GM12878 (cell line): ENCODE measurements around the gene COPE. TPM values are rescaled to one million over a fixed set of nuclear protein-coding genes. Genes with fewer than 3 reads are reported as not detected.

Experiments
- BRCA1 ChIP-seq: IDR thresholded peaks from 2 replicates; pipeline ENCODE4 v1.6.1; 2011; ENCODE audit warnings: low read depth, low read length, improper control_type of control experiment
- CEBPZ ChIP-seq: fragments of 150-350 bp; IDR thresholded peaks from 2 replicates; pipeline ENCODE4 v1.6.1; 2016; ENCODE audit warnings: low read depth, low read length
- CREM ChIP-seq: IDR thresholded peaks from 2 replicates; pipeline ENCODE4 v1.6.1; 2014; ENCODE audit warnings: antibody characterized with exemption, low read depth
- E2F4 ChIP-seq: IDR thresholded peaks from 2 replicates; pipeline ENCODE4 v1.6.1; 2012; ENCODE audit warnings: low read depth, low read length, improper control_type of control experiment
- ESRRA ChIP-seq: IDR thresholded peaks from 2 replicates; pipeline ENCODE4 v1.6.1; 2012; ENCODE audit warnings: mild to moderate bottlenecking, low read length, improper control_type of control experiment
- JUND ChIP-seq: IDR thresholded peaks from 2 replicates; pipeline ENCODE4 v1.6.1; 2012; ENCODE audit warnings: low read depth, mild to moderate bottlenecking, low read length, improper control_type of control experiment, moderate library complexity
- MAX ChIP-seq: IDR thresholded peaks from 2 replicates; pipeline ENCODE4 v1.6.1; 2012; ENCODE audit warnings: low read depth, low read length, improper control_type of control experiment
- MYB ChIP-seq: fragments of 150-350 bp; IDR thresholded peaks from 2 replicates; pipeline ENCODE4 v1.6.1; 2014; ENCODE audit warnings: mild to moderate bottlenecking, low read depth, low read length, borderline replicate concordance
- NR2F1 ChIP-seq: fragments of 450-650 bp; conservative IDR thresholded peaks from 2 replicates; pipeline ENCODE4 v1.6.1; 2017; ENCODE audit warnings: mild to moderate bottlenecking
- PAX5 ChIP-seq: IDR thresholded peaks from 2 replicates; pipeline ENCODE4 v1.6.1; 2011; ENCODE audit warnings: low read depth, low read length, borderline replicate concordance
- PKNOX1 ChIP-seq: fragments of 450-650 bp; IDR thresholded peaks from 2 replicates; pipeline ENCODE4 v1.6.1; 2016; ENCODE audit warnings: mild to moderate bottlenecking
- PML ChIP-seq: IDR thresholded peaks from 2 replicates; pipeline ENCODE4 v1.6.1; 2012; ENCODE audit warnings: low read length, inconsistent platforms
- YBX1 ChIP-seq: fragments of 450-650 bp; IDR thresholded peaks from 2 replicates; pipeline ENCODE4 v1.6.1; 2016; ENCODE audit warnings: antibody characterized with exemption
- ZBED1 ChIP-seq: IDR thresholded peaks from 2 replicates; pipeline ENCODE4 v1.6.1; 2016; ENCODE audit warnings: borderline replicate concordance
- ZBTB11 ChIP-seq: fragments of 450-650 bp; formaldehyde crosslinking; IDR thresholded peaks from 2 replicates; pipeline ENCODE4 v1.5.0; 2022; ENCODE audit warnings: mild to moderate bottlenecking, missing genetic modification characterization
- ZNF384 ChIP-seq: IDR thresholded peaks from 2 replicates; pipeline ENCODE4 v1.6.1; 2012; ENCODE audit warnings: low read depth, mild to moderate bottlenecking, low read length, improper control_type of control experiment, borderline replicate concordance
- ZSCAN29 ChIP-seq: fragments of 450-650 bp; IDR thresholded peaks from 2 replicates; pipeline ENCODE4 v1.6.1; 2017; ENCODE audit warnings: mild to moderate bottlenecking, moderate library complexity
- polyA plus RNA-seq, 11 experiments: library from polyadenylated mRNA; depleted of rRNA in 4 of 11; unstranded in 6 of 11; stranded (reverse) in 5 of 11; fragments of >200 nt; fragmentation: Nextera tagmentation in 4 of 11; fragmentation: Illumina TruSeq in 1 of 11; extraction: Ambion mirVana in 4 of 11; extraction: Trizol in 1 of 11; gene quantifications; 1 replicate in 1 of 11; 2 replicates in 10 of 11; pipeline versions ENCODE4 v1.2.1 to v1.2.3, GENCODE V29; 2011 to 2016; ENCODE audit warnings: inconsistent platforms in 2 of 11, missing spikeins in 2 of 11, low read depth in 1 of 11
- total RNA-seq, 4 experiments: library from RNA; depleted of rRNA in 3 of 4; stranded (reverse); fragments of >200 nt in 3 of 4; fragmentation: Illumina TruSeq in 1 of 4; extraction: Trizol in 1 of 4; gene quantifications; 2 replicates each; pipeline versions ENCODE4 v1.2.1 to v1.2.3, GENCODE V29; 2013 to 2021
- TF ChIP-seq, protein P1 (sequence below): fragments of 450-650 bp; IDR thresholded peaks from 2 replicates; pipeline ENCODE4 v1.6.1; 2014; ENCODE audit warnings: mild to moderate bottlenecking

Gene COPE
- total and polyA plus RNA-seq, 10 of the 15 experiments (the other 5 are each of a cell fraction or from before 2014, with no cell fraction given): 3.5 to 464 (median 222) TPM

- TF ChIP-seq ZBED1: no peak
- 0 out of 2 replicates have a peak, but pooled peaks have one; percentile 19 for TF ChIP-seq ESRRA
- TF ChIP-seq CREM: no peak; the same call in 1 of the 2 replicates
- no peak for TF ChIP-seq YBX1
- TF ChIP-seq E2F4: no peak
- 0 out of 2 replicates have a peak, but pooled peaks have one; percentile 20 for TF ChIP-seq JUND
- no peak for TF ChIP-seq ZSCAN29
- TF ChIP-seq, protein P1, sequence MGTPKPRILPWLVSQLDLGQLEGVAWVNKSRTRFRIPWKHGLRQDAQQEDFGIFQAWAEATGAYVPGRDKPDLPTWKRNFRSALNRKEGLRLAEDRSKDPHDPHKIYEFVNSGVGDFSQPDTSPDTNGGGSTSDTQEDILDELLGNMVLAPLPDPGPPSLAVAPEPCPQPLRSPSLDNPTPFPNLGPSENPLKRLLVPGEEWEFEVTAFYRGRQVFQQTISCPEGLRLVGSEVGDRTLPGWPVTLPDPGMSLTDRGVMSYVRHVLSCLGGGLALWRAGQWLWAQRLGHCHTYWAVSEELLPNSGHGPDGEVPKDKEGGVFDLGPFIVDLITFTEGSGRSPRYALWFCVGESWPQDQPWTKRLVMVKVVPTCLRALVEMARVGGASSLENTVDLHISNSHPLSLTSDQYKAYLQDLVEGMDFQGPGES: peak; percentile 89
- no peak for TF ChIP-seq ZNF384
- peak; percentile 76; the same call in 1 of the 2 replicates for TF ChIP-seq CEBPZ
- TF ChIP-seq PKNOX1: peak; percentile 99
- 0 out of 2 replicates have a peak, but pooled peaks have one; percentile 24 for TF ChIP-seq BRCA1
- peak; percentile 84; the same call in 1 of the 2 replicates for TF ChIP-seq MAX
- no peak for TF ChIP-seq MYB
- no peak for TF ChIP-seq NR2F1
- no peak for TF ChIP-seq ZBTB11 (CRISPR knock-in tag)
- no peak for TF ChIP-seq PAX5
- peak; percentile 94 for TF ChIP-seq PML
Observed at GRCh38 chr19:18919086-18919899, at the start of gene COPE, which contains the start of gene DDX49 (continued).
